ENCODE measurements around the gene SOX6.
"Not testable (repeated sequence)": the region's sequence is repeated elsewhere in the genome, so short reads cannot be mapped to it uniquely, and the experiment has no call there.

SOX6 gene

GRCh38 chr11:16041207-16041606 is 315.1 kb downstream of the SOX6 start:
- no peak for DNase-seq (ENCODE audit: low read depth in 2 of 2)

- no peak for DNase-seq (ENCODE audit: low read depth in 2 of 2)
Measured at GRCh38 chr11:16040151-16040550, 316.2 kb downstream of the SOX6 start.

- no peak for DNase-seq (ENCODE audit: low read depth in 2 of 2)
Measured at GRCh38 chr11:16037179-16037578, 319.2 kb downstream of the SOX6 start.

- DNase-seq (ENCODE audit: low read depth in 2 of 2): no peak
Measured at GRCh38 chr11:16036218-16036617, 320.1 kb downstream of the SOX6 start.

GRCh38 chr11:16034074-16034473 is 322.3 kb downstream of the SOX6 start:
- no peak for DNase-seq (ENCODE audit: low read depth in 2 of 2)

GRCh38 chr11:16032974-16033373 is 323.4 kb downstream of the SOX6 start:
- DNase-seq (ENCODE audit: low read depth in 2 of 2): no peak

GRCh38 chr11:16031210-16031609 is 325.1 kb downstream of the SOX6 start:
- DNase-seq (ENCODE audit: low read depth in 2 of 2): no peak

- no peak for DNase-seq (ENCODE audit: low read depth in 2 of 2)
Measured at GRCh38 chr11:16030664-16031063, 325.7 kb downstream of the SOX6 start.

GRCh38 chr11:16029151-16029550 is 327.2 kb downstream of the SOX6 start:
- DNase-seq (ENCODE audit: low read depth in 2 of 2): not testable (repeated sequence)

GRCh38 chr11:16028419-16028818 is 327.9 kb downstream of the SOX6 start:
- DNase-seq (ENCODE audit: low read depth in 2 of 2): no peak

- no peak for DNase-seq (ENCODE audit: low read depth in 2 of 2)
Measured at GRCh38 chr11:16027621-16028020, 328.7 kb downstream of the SOX6 start.

- no peak for DNase-seq (ENCODE audit: low read depth in 2 of 2)
Measured at GRCh38 chr11:16026849-16027248, 329.5 kb downstream of the SOX6 start.

- no peak for DNase-seq (ENCODE audit: low read depth in 2 of 2)
Measured at GRCh38 chr11:16018931-16019330, 337.4 kb downstream of the SOX6 start.

GRCh38 chr11:16016468-16016829 is 339.9 kb downstream of the SOX6 start:
- no peak for DNase-seq (ENCODE audit: low read depth in 2 of 2)

- DNase-seq (ENCODE audit: low read depth in 2 of 2): no peak
Measured at GRCh38 chr11:16015741-16016467, 340.4 kb downstream of the SOX6 start.

GRCh38 chr11:16013649-16014275 is 342.6 kb downstream of the SOX6 start:
- no peak for DNase-seq (ENCODE audit: low read depth in 2 of 2)

GRCh38 chr11:16013242-16013641 is 343.1 kb downstream of the SOX6 start:
- DNase-seq (ENCODE audit: low read depth in 2 of 2): no peak

- DNase-seq (ENCODE audit: low read depth in 2 of 2): no peak
Measured at GRCh38 chr11:16012125-16012751, 344.1 kb downstream of the SOX6 start.

GRCh38 chr11:16011396-16011795 is 344.9 kb downstream of the SOX6 start:
- DNase-seq (ENCODE audit: low read depth in 2 of 2): no peak

- no peak for DNase-seq (ENCODE audit: low read depth in 2 of 2)
Measured at GRCh38 chr11:16009021-16009420, 347.3 kb downstream of the SOX6 start.

- DNase-seq (ENCODE audit: low read depth in 2 of 2): no peak
Measured at GRCh38 chr11:16007514-16007913, 348.8 kb downstream of the SOX6 start.

GRCh38 chr11:16002942-16003341 is 353.4 kb downstream of the SOX6 start:
- DNase-seq (ENCODE audit: low read depth in 2 of 2): no peak

- DNase-seq (ENCODE audit: low read depth in 2 of 2): no peak
Measured at GRCh38 chr11:16001899-16002426, 354.4 kb downstream of the SOX6 start.
